Liver (tissue), 9 donors: ENCODE measurements around the gene UBASH3A. TPM values are rescaled to one million over a fixed set of nuclear protein-coding genes. Genes with fewer than 3 reads are reported as not detected.

Experiments
- DNase-seq: peaks from one replicate; pipeline ENCODE4 v3.0.0-alpha.2; 2017; ENCODE audit warnings: low spot score
- H3K27ac ChIP-seq, 2 donors: one replicate each; pipeline ENCODE4 v1.7.0; 2013; ENCODE audit warnings: inconsistent platforms in 2 of 2, low read length in 2 of 2, control low read depth in 1 of 2, low read depth in 1 of 2, mild to moderate bottlenecking in 1 of 2
- H3K27me3 ChIP-seq, 4 donors: one replicate each; pipeline versions ENCODE4 v1.6.1 to v1.7.0; 2013; ENCODE audit warnings: low read length in 3 of 4, inconsistent platforms in 1 of 4, mild to moderate bottlenecking in 1 of 4, moderate library complexity in 1 of 4; ENCODE audit not compliant: control insufficient read depth in 4 of 4, insufficient read depth in 4 of 4
- H3K36me3 ChIP-seq, 4 donors: one replicate each; pipeline versions ENCODE4 v1.6.1 to v1.7.0; 2013; ENCODE audit warnings: low read length in 3 of 4, mild to moderate bottlenecking in 3 of 4, low read depth in 1 of 4, moderate library complexity in 1 of 4; ENCODE audit not compliant: control insufficient read depth in 4 of 4, insufficient read depth in 3 of 4
- H3K4me1 ChIP-seq, 4 donors: one replicate each; pipeline versions ENCODE4 v1.6.1 to v1.7.0; 2013; ENCODE audit warnings: low read length in 3 of 4, mild to moderate bottlenecking in 3 of 4, moderate library complexity in 1 of 4; ENCODE audit not compliant: control insufficient read depth in 4 of 4, insufficient read depth in 4 of 4
- H3K4me3 ChIP-seq, 3 donors: one replicate each; pipeline versions ENCODE4 v1.6.1 to v1.7.0; 2013; ENCODE audit warnings: low read length in 3 of 3, control low read depth in 1 of 3, low read depth in 1 of 3, mild to moderate bottlenecking in 1 of 3
- H3K9ac ChIP-seq, 2 donors: one replicate each; pipeline ENCODE4 v1.7.0; 2013; ENCODE audit warnings: low read length in 2 of 2, mild to moderate bottlenecking in 2 of 2, moderate library complexity in 2 of 2, control low read depth in 1 of 2, low read depth in 1 of 2
- H3K9me3 ChIP-seq, 4 donors: one replicate each; pipeline versions ENCODE4 v1.6.1 to v1.7.0; 2013; ENCODE audit warnings: low read length in 3 of 4; ENCODE audit not compliant: control insufficient read depth in 4 of 4
- EGR1 ChIP-seq, 2 donors: IDR thresholded peaks; 2 replicates each; pipeline ENCODE4 v1.6.1; 2016 to 2018; ENCODE audit warnings: antibody characterized with exemption in 2 of 2, low read depth in 2 of 2
- FOXA1 ChIP-seq: IDR thresholded peaks from 2 replicates; pipeline ENCODE4 v1.6.1; 2016; ENCODE audit warnings: antibody characterized with exemption
- FOXA2 ChIP-seq: IDR thresholded peaks from 2 replicates; pipeline ENCODE4 v1.6.1; 2016; ENCODE audit warnings: antibody characterized with exemption
- GABPA ChIP-seq, 2 donors: IDR thresholded peaks in 1 of 2; conservative IDR thresholded peaks in 1 of 2; 2 replicates each; pipeline ENCODE4 v1.6.1; 2016; ENCODE audit warnings: antibody characterized with exemption in 2 of 2, mild to moderate bottlenecking in 1 of 2, moderate library complexity in 1 of 2
- HNF4A ChIP-seq, 2 donors: conservative IDR thresholded peaks; 2 replicates each; pipeline ENCODE4 v1.6.1; 2016; ENCODE audit warnings: antibody characterized with exemption in 2 of 2, mild to moderate bottlenecking in 2 of 2
- HNF4G ChIP-seq: IDR thresholded peaks from 2 replicates; pipeline ENCODE4 v1.6.1; 2016; ENCODE audit warnings: antibody characterized with exemption
- JUND ChIP-seq, 2 donors: IDR thresholded peaks; 2 replicates each; pipeline ENCODE4 v1.6.1; 2016; ENCODE audit warnings: antibody characterized with exemption in 2 of 2
- MAX ChIP-seq: IDR thresholded peaks from 2 replicates; pipeline ENCODE4 v1.6.1; 2016; ENCODE audit warnings: antibody characterized with exemption
- NR2F2 ChIP-seq: IDR thresholded peaks from 2 replicates; pipeline ENCODE4 v1.6.1; 2016; ENCODE audit warnings: antibody characterized with exemption
- RXRA ChIP-seq, 2 donors: IDR thresholded peaks; 2 replicates each; pipeline ENCODE4 v1.6.1; 2017 to 2018; ENCODE audit warnings: antibody characterized with exemption in 2 of 2, mild to moderate bottlenecking in 1 of 2
- SP1 ChIP-seq: IDR thresholded peaks from 2 replicates; pipeline ENCODE4 v1.6.1; 2018; ENCODE audit warnings: antibody characterized with exemption, mild to moderate bottlenecking
- TAF1 ChIP-seq: conservative IDR thresholded peaks from 2 replicates; pipeline ENCODE4 v1.6.1; 2016; ENCODE audit warnings: antibody characterized with exemption, mild to moderate bottlenecking
- ZBTB33 ChIP-seq: IDR thresholded peaks from 2 replicates; pipeline ENCODE4 v1.6.1; 2016; ENCODE audit warnings: antibody characterized with exemption
- whole genome bisulfite sequencing: extraction: QIAGEN DNeasy Blood & Tissue Kit; methylation state at CpG from one replicate; pipeline ENCODE4 v1.1.7; 2013; 5-methylcytosine and 5-hydroxymethylcytosine counted together
- polyA plus RNA-seq, 2 donors: library from polyadenylated mRNA; stranded (reverse) in 1 of 2; unstranded in 1 of 2; fragments of 200-250 nt in 1 of 2; fragments of >200 nt in 1 of 2; fragmentation: Nextera tagmentation in 1 of 2; extraction: Ambion mirVana in 1 of 2; gene quantifications; one replicate each; pipeline versions ENCODE4 v1.2.1 to v1.2.3, GENCODE V29; 2013 to 2015
- total RNA-seq, 2 donors: library from RNA; depleted of rRNA; stranded (reverse); fragments of >200 nt; gene quantifications; one replicate each; pipeline ENCODE4 v1.2.3, GENCODE V29; 2014
- TF ChIP-seq, protein P1 (sequence below): fragments of 150-350 bp; IDR thresholded peaks from 2 replicates; pipeline ENCODE4 v1.5.1; 2017; ENCODE audit warnings: improper control_type of control experiment, low read depth, low read length; ENCODE audit not compliant: missing input control
- TF ChIP-seq, protein P2 (sequence below): IDR thresholded peaks from 2 replicates; pipeline ENCODE4 v1.6.1; 2016; ENCODE audit warnings: antibody characterized with exemption
- TF ChIP-seq, protein P3 (sequence below): IDR thresholded peaks from 2 replicates; pipeline ENCODE4 v1.6.1; 2016; ENCODE audit warnings: antibody characterized with exemption, mild to moderate bottlenecking
- donor health status: healthy.
- donor health status: healthy.
- donor health status: healthy.
- donor health status: healthy.
- donor health status: healthy.

UBASH3A gene
- total and polyA plus RNA-seq, 4 donors, result 0.10 to 0.75 (median 0.45) TPM

DNA sequence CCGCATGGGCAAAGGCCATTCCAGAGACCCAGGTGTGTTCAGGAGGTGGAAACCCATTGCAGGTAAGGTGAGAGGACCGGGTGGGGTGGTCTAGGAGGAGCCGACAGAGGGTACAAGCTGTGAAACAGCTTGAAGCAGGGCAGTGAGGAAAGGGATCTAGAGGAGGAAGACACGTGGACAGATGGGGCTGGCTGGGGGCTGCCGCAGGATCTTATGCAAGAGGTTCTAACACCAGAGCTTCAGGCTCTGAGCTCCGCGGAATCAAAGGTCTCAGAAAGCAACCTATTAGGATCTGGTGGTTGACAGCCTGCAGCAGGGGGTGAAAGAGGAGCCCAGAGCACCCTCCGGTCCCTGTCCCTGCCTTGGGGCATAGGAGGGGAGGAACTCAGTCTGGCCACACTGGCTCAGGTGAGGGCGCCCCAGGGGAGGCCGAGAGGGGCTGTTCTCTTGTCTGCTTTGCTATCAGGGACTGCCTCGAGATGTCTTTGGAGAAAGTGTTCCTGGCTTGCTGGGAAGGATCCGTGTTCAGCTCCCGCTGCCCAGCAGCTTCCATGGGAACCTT is 39.3 kb upstream of the UBASH3A start (continued):
- TF ChIP-seq, protein P1, sequence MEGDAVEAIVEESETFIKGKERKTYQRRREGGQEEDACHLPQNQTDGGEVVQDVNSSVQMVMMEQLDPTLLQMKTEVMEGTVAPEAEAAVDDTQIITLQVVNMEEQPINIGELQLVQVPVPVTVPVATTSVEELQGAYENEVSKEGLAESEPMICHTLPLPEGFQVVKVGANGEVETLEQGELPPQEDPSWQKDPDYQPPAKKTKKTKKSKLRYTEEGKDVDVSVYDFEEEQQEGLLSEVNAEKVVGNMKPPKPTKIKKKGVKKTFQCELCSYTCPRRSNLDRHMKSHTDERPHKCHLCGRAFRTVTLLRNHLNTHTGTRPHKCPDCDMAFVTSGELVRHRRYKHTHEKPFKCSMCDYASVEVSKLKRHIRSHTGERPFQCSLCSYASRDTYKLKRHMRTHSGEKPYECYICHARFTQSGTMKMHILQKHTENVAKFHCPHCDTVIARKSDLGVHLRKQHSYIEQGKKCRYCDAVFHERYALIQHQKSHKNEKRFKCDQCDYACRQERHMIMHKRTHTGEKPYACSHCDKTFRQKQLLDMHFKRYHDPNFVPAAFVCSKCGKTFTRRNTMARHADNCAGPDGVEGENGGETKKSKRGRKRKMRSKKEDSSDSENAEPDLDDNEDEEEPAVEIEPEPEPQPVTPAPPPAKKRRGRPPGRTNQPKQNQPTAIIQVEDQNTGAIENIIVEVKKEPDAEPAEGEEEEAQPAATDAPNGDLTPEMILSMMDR, result no peak

DNA sequence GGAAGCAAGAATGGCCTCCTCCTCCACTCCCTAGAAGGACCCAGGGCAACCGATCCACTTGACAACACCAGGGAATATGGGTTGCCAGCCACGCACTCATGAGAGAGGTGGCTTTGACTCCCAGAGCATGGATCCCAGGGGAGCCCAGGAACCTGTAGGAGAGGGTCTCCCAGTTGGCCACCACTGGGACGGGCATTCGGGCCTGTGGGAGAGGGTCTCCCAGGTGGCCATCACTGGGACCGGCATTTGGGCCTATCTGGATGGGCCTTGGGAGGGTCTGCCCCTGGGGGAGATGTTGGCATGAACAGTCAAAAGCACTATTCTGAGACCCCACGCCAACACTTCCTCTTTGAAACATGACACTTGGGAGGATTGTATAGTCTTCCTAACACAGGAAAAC is 37.9 kb upstream of the UBASH3A start:
- Histone ChIP-seq H3K27me3 (peaks cover 0 to 9% (median 3%) of the 10 kb centered on the region in 4 donors), H3K9me3 (no peaks in the 10 kb centered on the region), H3K9ac (no peak overlapping the region), H3K4me3 (no peak overlapping the region), H3K36me3 (no peaks in the 10 kb centered on the region), H3K4me1 (no peaks in the 10 kb centered on the region), H3K27ac (no peak overlapping the region)
- DNase-seq, result no peak
- TF ChIP-seq ZBTB33 (no peak), HNF4A (conservative IDR thresholded peaks at IDR 0.05) (no peak), FOXA2 (no peak), TAF1 (no peak), RXRA (IDR thresholded peaks at IDR 0.05) (no peak), GABPA (IDR thresholded peaks at IDR 0.05 in 1 of 2, conservative IDR thresholded peaks at IDR 0.05 in 1 of 2) (no peak), SP1 (no peak), JUND (IDR thresholded peaks at IDR 0.05) (no peak)
- TF ChIP-seq, protein P1, result no peak
- TF ChIP-seq, protein P2, sequence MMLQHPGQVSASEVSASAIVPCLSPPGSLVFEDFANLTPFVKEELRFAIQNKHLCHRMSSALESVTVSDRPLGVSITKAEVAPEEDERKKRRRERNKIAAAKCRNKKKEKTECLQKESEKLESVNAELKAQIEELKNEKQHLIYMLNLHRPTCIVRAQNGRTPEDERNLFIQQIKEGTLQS, result no peak
- 79% methylated on average over 6 of the region's 6 CpGs for WGBS

GRCh38 chr21:42366292-42367010 is 37.3 kb upstream of the UBASH3A start, which contains the start of gene TFF1:
Gene TFF1 (minus strand): TSS chr21:42366535. CDS start chr21:42366495, 40 bp downstream.
- no peaks in the 10 kb centered on the region for H3K4me1 ChIP-seq
- H3K9me3 ChIP-seq, result no peaks in the 10 kb centered on the region
- DNase-seq, result no peak
- H3K9ac ChIP-seq, result no peak within 1 kb of the TSS
- H3K4me3 ChIP-seq, result no peak within 1 kb of the TSS
- no peaks in the 10 kb centered on the region for H3K36me3 ChIP-seq
- 80% methylated on average over 19 of the region's 19 CpGs for WGBS
- no peak within 1 kb of the TSS for H3K27ac ChIP-seq
- peaks cover 0 to 9% (median 3%) of the 10 kb centered on the region in 4 donors for H3K27me3 ChIP-seq
- TF ChIP-seq EGR1 (IDR thresholded peaks at IDR 0.05; ENCODE audit: low read depth in 2 of 2), result no peak
- no peak for TF ChIP-seq MAX
- TF ChIP-seq TAF1, result no peak
- no peak for TF ChIP-seq FOXA1
- TF ChIP-seq, protein P3, sequence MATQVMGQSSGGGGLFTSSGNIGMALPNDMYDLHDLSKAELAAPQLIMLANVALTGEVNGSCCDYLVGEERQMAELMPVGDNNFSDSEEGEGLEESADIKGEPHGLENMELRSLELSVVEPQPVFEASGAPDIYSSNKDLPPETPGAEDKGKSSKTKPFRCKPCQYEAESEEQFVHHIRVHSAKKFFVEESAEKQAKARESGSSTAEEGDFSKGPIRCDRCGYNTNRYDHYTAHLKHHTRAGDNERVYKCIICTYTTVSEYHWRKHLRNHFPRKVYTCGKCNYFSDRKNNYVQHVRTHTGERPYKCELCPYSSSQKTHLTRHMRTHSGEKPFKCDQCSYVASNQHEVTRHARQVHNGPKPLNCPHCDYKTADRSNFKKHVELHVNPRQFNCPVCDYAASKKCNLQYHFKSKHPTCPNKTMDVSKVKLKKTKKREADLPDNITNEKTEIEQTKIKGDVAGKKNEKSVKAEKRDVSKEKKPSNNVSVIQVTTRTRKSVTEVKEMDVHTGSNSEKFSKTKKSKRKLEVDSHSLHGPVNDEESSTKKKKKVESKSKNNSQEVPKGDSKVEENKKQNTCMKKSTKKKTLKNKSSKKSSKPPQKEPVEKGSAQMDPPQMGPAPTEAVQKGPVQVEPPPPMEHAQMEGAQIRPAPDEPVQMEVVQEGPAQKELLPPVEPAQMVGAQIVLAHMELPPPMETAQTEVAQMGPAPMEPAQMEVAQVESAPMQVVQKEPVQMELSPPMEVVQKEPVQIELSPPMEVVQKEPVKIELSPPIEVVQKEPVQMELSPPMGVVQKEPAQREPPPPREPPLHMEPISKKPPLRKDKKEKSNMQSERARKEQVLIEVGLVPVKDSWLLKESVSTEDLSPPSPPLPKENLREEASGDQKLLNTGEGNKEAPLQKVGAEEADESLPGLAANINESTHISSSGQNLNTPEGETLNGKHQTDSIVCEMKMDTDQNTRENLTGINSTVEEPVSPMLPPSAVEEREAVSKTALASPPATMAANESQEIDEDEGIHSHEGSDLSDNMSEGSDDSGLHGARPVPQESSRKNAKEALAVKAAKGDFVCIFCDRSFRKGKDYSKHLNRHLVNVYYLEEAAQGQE, result no peak
- no peak for TF ChIP-seq GABPA (IDR thresholded peaks at IDR 0.05 in 1 of 2, conservative IDR thresholded peaks at IDR 0.05 in 1 of 2)
- no peak for TF ChIP-seq NR2F2
- TF ChIP-seq ZBTB33, result no peak
- TF ChIP-seq HNF4G, result no peak
- no peak for TF ChIP-seq RXRA (IDR thresholded peaks at IDR 0.05)
- no peak for TF ChIP-seq FOXA2
